WTC11 (cell line): ENCODE measurements around the gene RYR1. TPM values are rescaled to one million over a fixed set of nuclear protein-coding genes. Genes with fewer than 3 reads are reported as not detected.

Experiments
- ATAC-seq: fragments of 200-7000 bp; cut with Tn5 transposase; 2 replicates; pipeline ENCODE4 v1.10.0; 2021; ENCODE audit warnings: mild to moderate bottlenecking, moderate library complexity
- CTCF ChIA-PET: fragments of 300-600 bp; sonication (Branson Sonifier 250); formaldehyde crosslinking; loops from one replicate; lab custom pipeline; 2021; ENCODE audit warnings: antibody characterized with exemption; lab: Charles Lee
- POLR2A ChIA-PET: fragments of 350-600 bp; sonication (Branson Sonifier 250); formaldehyde crosslinking; loops from one replicate; lab custom pipeline; 2021; ENCODE audit warnings: antibody characterized with exemption; lab: Charles Lee
- DNase-seq: peaks from one replicate; pipeline ENCODE4 v3.0.0; 2021; ENCODE audit warnings: low spot score
- H3K27ac Mint-ChIP-seq: 2 replicates; pipeline ENCODE4 v1.8.0; 2021; ENCODE audit warnings: mixed read lengths
- H3K27me3 Mint-ChIP-seq: 2 replicates; pipeline ENCODE4 v1.8.0; 2021; ENCODE audit warnings: low read depth, mild to moderate bottlenecking, moderate library complexity, mixed read lengths
- H3K36me3 Mint-ChIP-seq: 2 replicates; pipeline ENCODE4 v1.8.0; 2021; ENCODE audit warnings: mixed read lengths
- H3K4me1 Mint-ChIP-seq: 2 replicates; pipeline ENCODE4 v1.8.0; 2022; ENCODE audit warnings: mixed read lengths
- H3K4me3 Mint-ChIP-seq: 2 replicates; pipeline ENCODE4 v1.8.0; 2021; ENCODE audit warnings: mild to moderate bottlenecking, moderate library complexity, mixed read lengths
- H3K9me3 Mint-ChIP-seq: 2 replicates; pipeline ENCODE4 v1.8.0; 2021; ENCODE audit warnings: mixed read lengths
- AR ChIP-seq: fragments of 250-450 bp; sonication (Bioruptor Pico); IDR thresholded peaks from 2 replicates; pipeline ENCODE4 v1.9.0; 2021; ENCODE audit warnings: mild to moderate bottlenecking
- ESRRA ChIP-seq: sonication (generic); formaldehyde crosslinking; IDR thresholded peaks from 2 replicates; pipeline ENCODE4 v1.8.1; 2022; ENCODE audit warnings: mild to moderate bottlenecking, missing genetic modification reagents, borderline replicate concordance
- FOXP4 ChIP-seq: sonication (generic); formaldehyde crosslinking; IDR thresholded peaks from 2 replicates; pipeline ENCODE4 v1.8.0; 2022; ENCODE audit warnings: mild to moderate bottlenecking, missing genetic modification reagents
- JUN ChIP-seq: sonication (generic); formaldehyde crosslinking; IDR thresholded peaks from 2 replicates; pipeline ENCODE4 v1.8.0; 2023; ENCODE audit warnings: mild to moderate bottlenecking, missing genetic modification reagents
- NFE2L1 ChIP-seq: sonication (generic); formaldehyde crosslinking; IDR thresholded peaks from 2 replicates; pipeline ENCODE4 v1.8.1; 2023; ENCODE audit warnings: missing genetic modification reagents
- NFYB ChIP-seq: sonication (generic); formaldehyde crosslinking; conservative IDR thresholded peaks from 2 replicates; pipeline ENCODE4 v1.8.0; 2022; ENCODE audit warnings: low read depth, missing genetic modification reagents
- SMAD3 ChIP-seq: sonication (generic); formaldehyde crosslinking; IDR thresholded peaks from 2 replicates; pipeline ENCODE4 v1.8.0; 2022; ENCODE audit warnings: missing genetic modification reagents, mild to moderate bottlenecking, borderline replicate concordance
- SMAD4 ChIP-seq: sonication (generic); formaldehyde crosslinking; IDR thresholded peaks from 2 replicates; pipeline ENCODE4 v1.8.0; 2022; ENCODE audit warnings: mild to moderate bottlenecking, missing genetic modification reagents
- SP1 ChIP-seq: sonication (generic); formaldehyde crosslinking; conservative IDR thresholded peaks from 2 replicates; pipeline ENCODE4 v1.8.1; 2022; ENCODE audit warnings: missing genetic modification reagents
- TEAD1 ChIP-seq: sonication (generic); formaldehyde crosslinking; IDR thresholded peaks from 2 replicates; pipeline ENCODE4 v1.8.0; 2022; ENCODE audit warnings: mild to moderate bottlenecking, missing genetic modification reagents
- TP53 ChIP-seq: sonication (generic); formaldehyde crosslinking; IDR thresholded peaks from 2 replicates; pipeline ENCODE4 v1.8.1; 2023; ENCODE audit warnings: mild to moderate bottlenecking, missing genetic modification reagents
- ZBTB43 ChIP-seq: sonication (generic); formaldehyde crosslinking; IDR thresholded peaks from 2 replicates; pipeline ENCODE4 v1.8.1; 2023; ENCODE audit warnings: mild to moderate bottlenecking, missing genetic modification reagents
- ZNF121 ChIP-seq: sonication (generic); formaldehyde crosslinking; IDR thresholded peaks from 2 replicates; pipeline ENCODE4 v1.8.0; 2023; ENCODE audit warnings: missing genetic modification reagents
- ZNF232 ChIP-seq: sonication (generic); formaldehyde crosslinking; IDR thresholded peaks from 2 replicates; pipeline ENCODE4 v1.8.0; 2022; ENCODE audit warnings: mild to moderate bottlenecking, missing genetic modification reagents
- ZNF281 ChIP-seq: sonication (generic); formaldehyde crosslinking; IDR thresholded peaks from 2 replicates; pipeline ENCODE4 v1.8.0; 2023; ENCODE audit warnings: mild to moderate bottlenecking, missing genetic modification reagents
- ZNF423 ChIP-seq: fragments of 250-450 bp; sonication (Bioruptor Pico); IDR thresholded peaks from 2 replicates; pipeline ENCODE4 v2.1.2; 2022; ENCODE audit warnings: mild to moderate bottlenecking, moderate library complexity
- ZNF425 ChIP-seq: fragments of 250-450 bp; sonication (Bioruptor Pico); conservative IDR thresholded peaks from 2 replicates; pipeline ENCODE4 v1.9.0; 2021; ENCODE audit warnings: mild to moderate bottlenecking
- ZSCAN18 ChIP-seq: fragments of 250-450 bp; sonication (Bioruptor Pico); IDR thresholded peaks from 2 replicates; pipeline ENCODE4 v2.1.2; 2022; ENCODE audit warnings: mild to moderate bottlenecking, moderate library complexity
- total RNA-seq: library from RNA; stranded (reverse); gene quantifications from 3 replicates; pipeline ENCODE4 v1.2.3, GENCODE V29; 2021

RYR1 gene
- total RNA-seq, 1 experiment from 2014 or later, result 24.2 TPM

- DNase-seq, result no peak
- Mint-ChIP-seq H3K4me3 (no peak overlapping the region), H3K4me1 (0 out of 2 replicates have a peak, but pooled peaks cover 2% of the 10 kb centered on the region)
- TF ChIP-seq ZSCAN18 (CRISPR knock-in tag) (no peak), ZNF121 (CRISPR knock-in tag) (no peak), SP1 (no peak), ZNF281 (CRISPR knock-in tag) (no peak), ZNF423 (CRISPR knock-in tag) (no peak)
- TF ChIP-seq, all 79 proteins: peak for 0
- Mint-ChIP-seq H3K27me3 (no peaks in the 10 kb centered on the region), H3K27ac (no peak overlapping the region), H3K9me3 (no peaks in the 10 kb centered on the region), H3K36me3 (peaks cover 21% of the 10 kb centered on the region)
- ChIA-PET CTCF (interaction anchor here (0.5 to 1.4 kb wide), 2 partner anchors 51 to 126 kb away, joined by 3 to 5 read pairs; partner anchors contain the start of gene FAM98C), POLR2A (no interaction called here)
- ATAC-seq, result no peak
These were observed 95.4 kb downstream of the RYR1 start for GRCh38 chr19:38528931-38529330.

- DNase-seq (no peak), ATAC-seq (no peak)
- ChIA-PET POLR2A (no interaction called here), CTCF (interaction anchor here (1.0 kb wide), 1 partner anchor 238 kb away, joined by 3 read pairs; no protein-coding TSS in a partner anchor)
- Mint-ChIP-seq H3K27me3 (peaks cover 4% of the 10 kb centered on the region; the same call in 1 of the 2 replicates), H3K27ac (no peak overlapping the region), H3K4me3 (no peak overlapping the region), H3K9me3 (peaks cover 22% of the 10 kb centered on the region), H3K4me1 (0 out of 2 replicates have a peak, but pooled peaks cover 2% of the 10 kb centered on the region), H3K36me3 (peaks cover 42% of the 10 kb centered on the region)
- TF ChIP-seq AR (CRISPR knock-in tag), result no peak
- no peak for TF ChIP-seq SMAD3 (CRISPR knock-in tag)
- TF ChIP-seq NFE2L1 (CRISPR knock-in tag), result no peak
- no peak for TF ChIP-seq SMAD4 (CRISPR knock-in tag)
- TF ChIP-seq ESRRA (CRISPR knock-in tag), result no peak
- TF ChIP-seq NFYB (CRISPR knock-in tag), result no peak
- no peak for TF ChIP-seq FOXP4 (CRISPR knock-in tag)
- no peak for TF ChIP-seq ZNF232 (CRISPR knock-in tag)
- TF ChIP-seq TEAD1 (CRISPR knock-in tag), result no peak
- TF ChIP-seq JUN (CRISPR knock-in tag), result no peak
- no peak for TF ChIP-seq ZNF425 (CRISPR knock-in tag)
- TF ChIP-seq ZBTB43 (CRISPR knock-in tag), result no peak
- no peak for TF ChIP-seq TP53
These were observed 98.0 kb downstream of the RYR1 start for GRCh38 chr19:38531515-38531914.
